Activated naive CD4-positive, alpha-beta T cell treated with anti-CD3 and anti-CD28 coated beads for 36 hours (primary cell): ENCODE measurements around the gene TXNDC16. TPM values are rescaled to one million over a fixed set of nuclear protein-coding genes. Genes with fewer than 3 reads are reported as not detected.

Experiments used
- CTCF ChIA-PET: fragments of 350-600 bp; sonication (Branson Sonifier 250); formaldehyde crosslinking; loops from one replicate; lab custom pipeline; 2021; ENCODE audit warnings: antibody characterized with exemption; lab: Charles Lee
- DNase-seq: peaks from one replicate; pipeline ENCODE4 v3.0.0-alpha.2; 2020
- H3K27ac Mint-ChIP-seq: one replicate; pipeline ENCODE4 v1.8.0; 2021; ENCODE audit warnings: mild to moderate bottlenecking, mixed read lengths
- H3K27me3 Mint-ChIP-seq: one replicate; pipeline ENCODE4 v1.8.0; 2021; ENCODE audit warnings: low read depth, mixed read lengths
- H3K36me3 Mint-ChIP-seq: one replicate; pipeline ENCODE4 v1.8.0; 2021; ENCODE audit warnings: low read depth, mixed read lengths
- H3K4me1 Mint-ChIP-seq: one replicate; pipeline ENCODE4 v1.8.0; 2021; ENCODE audit warnings: low read depth, mixed read lengths
- H3K4me3 Mint-ChIP-seq: one replicate; pipeline ENCODE4 v1.8.0; 2021; ENCODE audit warnings: mild to moderate bottlenecking, moderate library complexity, mixed read lengths
- H3K9me3 Mint-ChIP-seq: one replicate; pipeline ENCODE4 v1.8.0; 2021; ENCODE audit warnings: mixed read lengths
- intact Hi-C: fragments of 100-400 bp; cut with micrococcal nuclease; formaldehyde crosslinking; loops from one replicate; pipeline ENCODE4 v1.15.1; 2023
- total RNA-seq, 2 experiments: library from RNA; stranded (reverse); gene quantifications; one replicate each; pipeline ENCODE4 v1.2.3, GENCODE V29; 2021

The TXNDC16 gene
- total RNA-seq, 2 experiments from 2014 or later = 4.5 to 4.6 TPM

DNA sequence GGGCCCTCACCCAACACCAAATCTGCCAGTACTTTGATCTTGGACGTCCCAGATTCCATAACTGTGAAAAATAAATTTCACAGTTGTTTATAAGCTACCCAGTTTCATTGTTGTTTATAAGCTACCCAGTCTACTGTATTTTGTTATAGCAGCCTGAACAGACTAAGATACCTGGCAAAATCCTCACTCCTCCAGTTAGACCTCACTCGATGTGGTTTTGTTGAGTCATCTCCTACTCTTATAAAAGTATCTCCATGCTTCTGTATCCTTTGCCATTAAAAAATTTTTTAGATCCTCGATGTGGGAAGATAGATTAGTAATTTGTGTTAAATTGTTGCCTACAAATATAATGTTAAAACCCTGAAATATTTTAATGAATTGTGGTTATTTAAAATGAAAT, 16.0 kb downstream of the TXNDC16 start:
- Mint-ChIP-seq H3K9me3 (no peaks in the 10 kb centered on the region), H3K27ac (no peak overlapping the region), H3K36me3 (peaks cover 9% of the 10 kb centered on the region), H3K27me3 (no peaks in the 10 kb centered on the region), H3K4me3 (no peak overlapping the region), H3K4me1 (no peaks in the 10 kb centered on the region)
- CTCF ChIA-PET = interaction anchor here (0.6 to 1.6 kb wide), 3 partner anchors 16 to 155 kb away, joined by 3 to 5 read pairs (median 3); partner anchors contain the start of genes GPR137C and TXNDC16
- DNase-seq = no peak
- intact Hi-C loops = no loop called here

DNA sequence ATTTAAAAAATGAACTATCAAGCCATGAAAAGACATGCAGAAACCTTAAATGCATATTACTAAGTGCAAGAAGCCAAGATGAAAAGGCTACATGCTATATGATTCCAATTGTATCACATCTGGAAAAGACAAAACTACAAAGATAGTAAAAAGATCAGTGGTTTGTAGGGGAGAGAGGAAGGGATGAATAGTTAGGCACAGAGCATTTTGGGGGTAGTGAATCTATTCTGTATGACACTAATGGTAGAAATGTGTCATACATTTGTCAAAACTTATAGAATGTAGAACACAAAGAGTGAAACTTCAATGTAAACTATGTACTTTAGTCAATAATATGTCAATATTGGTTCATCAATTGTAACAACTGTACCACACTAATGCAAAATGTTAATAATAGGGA, 20.8 kb downstream of the TXNDC16 start:
- Mint-ChIP-seq H3K36me3 (peaks cover 7% of the 10 kb centered on the region), H3K9me3 (no peaks in the 10 kb centered on the region)
- DNase-seq = no peak

DNA sequence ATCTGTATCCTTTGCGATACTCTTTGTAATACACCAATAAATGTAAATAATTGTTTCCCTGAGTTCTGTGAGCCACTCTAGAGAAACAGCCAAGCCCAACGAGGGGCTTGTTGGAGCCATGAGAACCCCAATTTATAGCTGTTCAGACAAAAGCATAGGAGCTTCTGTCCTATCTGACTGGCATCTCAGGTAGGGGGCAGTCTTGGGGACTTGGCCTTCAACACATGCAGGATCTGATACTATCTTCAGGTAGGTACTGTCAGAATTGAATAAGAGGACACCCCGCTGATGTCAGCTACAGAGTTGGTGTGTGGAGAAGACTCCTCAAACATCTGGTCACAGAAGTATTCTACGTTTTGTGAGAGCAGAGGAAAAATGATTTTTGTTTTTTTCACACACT, 25.3 kb downstream of the TXNDC16 start:
- Mint-ChIP-seq H3K9me3 (no peaks in the 10 kb centered on the region), H3K4me1 (no peaks in the 10 kb centered on the region), H3K36me3 (no peaks in the 10 kb centered on the region), H3K27ac (no peak overlapping the region), H3K27me3 (no peaks in the 10 kb centered on the region), H3K4me3 (no peak overlapping the region)
- intact Hi-C loops = no loop called here
- CTCF ChIA-PET = interaction anchor here (1.0 to 1.3 kb wide), 3 partner anchors 24 to 227 kb away, joined by 3 read pairs; no protein-coding TSS in a partner anchor
- no peak for DNase-seq

More for the DNA sequence above, 20.8 kb downstream of the TXNDC16 start:
- intact Hi-C loops = no loop called here
- Mint-ChIP-seq H3K27me3 (no peaks in the 10 kb centered on the region), H3K4me3 (no peak overlapping the region), H3K4me1 (no peaks in the 10 kb centered on the region), H3K27ac (no peak overlapping the region)
- CTCF ChIA-PET = no interaction called here

DNA sequence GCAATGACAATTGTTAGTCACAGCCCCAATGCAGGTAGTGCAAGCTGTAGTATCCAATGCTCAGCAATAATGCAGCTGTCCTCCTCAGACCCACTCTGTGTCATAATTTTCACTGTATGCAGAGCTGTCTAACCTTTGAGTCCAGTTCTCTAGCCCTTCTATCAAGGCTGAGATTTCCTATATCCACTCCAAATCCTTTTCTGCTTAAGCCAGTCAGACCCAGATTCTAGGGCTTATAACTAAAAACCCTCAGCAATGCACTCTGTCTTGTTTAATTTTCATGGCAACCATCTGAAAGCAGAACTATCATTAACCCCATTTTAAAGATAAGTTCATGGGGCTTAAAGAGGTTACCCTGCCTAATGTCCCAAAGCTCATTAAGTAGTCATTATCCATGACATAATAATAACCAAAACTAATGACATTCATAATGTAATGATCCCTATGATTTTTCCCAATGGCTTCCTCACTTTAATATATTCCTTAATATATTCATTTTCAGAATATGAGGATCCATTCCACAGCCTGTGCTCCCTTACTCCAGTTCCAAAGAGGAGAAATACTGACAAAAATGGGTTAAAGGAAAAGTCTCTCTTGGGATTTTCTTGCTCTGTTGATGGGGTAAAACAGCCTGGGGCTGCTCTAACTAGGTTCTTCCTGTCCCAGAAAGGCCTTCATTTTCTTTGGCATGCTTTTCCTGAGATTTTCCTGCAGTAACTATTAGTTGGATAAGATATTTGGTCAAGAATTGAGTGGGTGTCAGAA, 29.5 kb downstream of the TXNDC16 start:
- DNase-seq = no peak
- H3K36me3 Mint-ChIP-seq = peaks cover 1% of the 10 kb centered on the region
- no peaks in the 10 kb centered on the region for H3K4me1 Mint-ChIP-seq
- intact Hi-C loops = no loop called here
- H3K27ac Mint-ChIP-seq = no peak overlapping the region
- H3K9me3 Mint-ChIP-seq = no peaks in the 10 kb centered on the region
- CTCF ChIA-PET = no interaction called here
- H3K27me3 Mint-ChIP-seq = no peaks in the 10 kb centered on the region
- no peak overlapping the region for H3K4me3 Mint-ChIP-seq

DNA sequence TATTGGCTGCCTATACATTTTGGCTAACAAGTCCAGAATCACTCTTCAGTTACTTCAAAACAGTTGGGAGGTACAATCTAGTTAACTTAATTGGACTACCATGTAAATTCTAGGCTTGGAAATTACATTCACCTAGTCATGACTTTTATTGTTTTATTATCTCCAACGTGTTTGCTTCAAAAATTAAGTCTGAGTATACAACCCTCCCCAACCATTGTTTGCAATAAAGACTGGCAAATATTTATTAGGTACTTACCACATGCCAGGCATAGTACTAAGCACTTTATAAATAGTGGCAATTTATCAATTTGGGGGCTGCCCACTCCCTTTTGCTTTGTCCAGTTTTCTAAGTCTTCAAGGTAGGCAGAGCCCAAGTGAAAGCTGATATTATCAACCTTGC, 30.3 kb downstream of the TXNDC16 start:
- H3K36me3 Mint-ChIP-seq = peaks cover 1% of the 10 kb centered on the region
- H3K27ac Mint-ChIP-seq = no peak overlapping the region
- no peak overlapping the region for H3K4me3 Mint-ChIP-seq
- no peak for DNase-seq
- intact Hi-C loops = no loop called here
- CTCF ChIA-PET = no interaction called here
- no peaks in the 10 kb centered on the region for H3K4me1 Mint-ChIP-seq
- no peaks in the 10 kb centered on the region for H3K9me3 Mint-ChIP-seq
- no peaks in the 10 kb centered on the region for H3K27me3 Mint-ChIP-seq

- no peaks in the 10 kb centered on the region for H3K9me3 Mint-ChIP-seq
- H3K27me3 Mint-ChIP-seq = no peaks in the 10 kb centered on the region
- H3K4me3 Mint-ChIP-seq = no peak overlapping the region
- CTCF ChIA-PET = no interaction called here
- peaks cover 1% of the 10 kb centered on the region for H3K36me3 Mint-ChIP-seq
- H3K27ac Mint-ChIP-seq = no peak overlapping the region
- no peaks in the 10 kb centered on the region for H3K4me1 Mint-ChIP-seq
- DNase-seq = no peak
- intact Hi-C loops = no loop called here
Measured at GRCh38 chr14:52514046-52514811, 38.1 kb downstream of the TXNDC16 start.

- Mint-ChIP-seq H3K27ac (no peak overlapping the region), H3K4me1 (no peaks in the 10 kb centered on the region), H3K9me3 (peaks cover under 1% of the 10 kb centered on the region), H3K27me3 (no peaks in the 10 kb centered on the region), H3K4me3 (no peak overlapping the region), H3K36me3 (peaks cover 9% of the 10 kb centered on the region)
- CTCF ChIA-PET = no interaction called here
- intact Hi-C loops = no loop called here
- DNase-seq = no peak
Measured at GRCh38 chr14:52513249-52513648, 39.1 kb downstream of the TXNDC16 start.

- H3K4me1 Mint-ChIP-seq = no peaks in the 10 kb centered on the region
- H3K36me3 Mint-ChIP-seq = peaks cover 42% of the 10 kb centered on the region
- H3K27ac Mint-ChIP-seq = no peak overlapping the region
- intact Hi-C loops = no loop called here
- H3K27me3 Mint-ChIP-seq = no peaks in the 10 kb centered on the region
- no peak overlapping the region for H3K4me3 Mint-ChIP-seq
- CTCF ChIA-PET = interaction anchor here (0.6 kb wide), 1 partner anchor 293 kb away, joined by 3 read pairs; no protein-coding TSS in a partner anchor
- DNase-seq = no peak
- H3K9me3 Mint-ChIP-seq = peaks cover 17% of the 10 kb centered on the region
Measured at GRCh38 chr14:52494444-52494843, 57.9 kb downstream of the TXNDC16 start.

DNA sequence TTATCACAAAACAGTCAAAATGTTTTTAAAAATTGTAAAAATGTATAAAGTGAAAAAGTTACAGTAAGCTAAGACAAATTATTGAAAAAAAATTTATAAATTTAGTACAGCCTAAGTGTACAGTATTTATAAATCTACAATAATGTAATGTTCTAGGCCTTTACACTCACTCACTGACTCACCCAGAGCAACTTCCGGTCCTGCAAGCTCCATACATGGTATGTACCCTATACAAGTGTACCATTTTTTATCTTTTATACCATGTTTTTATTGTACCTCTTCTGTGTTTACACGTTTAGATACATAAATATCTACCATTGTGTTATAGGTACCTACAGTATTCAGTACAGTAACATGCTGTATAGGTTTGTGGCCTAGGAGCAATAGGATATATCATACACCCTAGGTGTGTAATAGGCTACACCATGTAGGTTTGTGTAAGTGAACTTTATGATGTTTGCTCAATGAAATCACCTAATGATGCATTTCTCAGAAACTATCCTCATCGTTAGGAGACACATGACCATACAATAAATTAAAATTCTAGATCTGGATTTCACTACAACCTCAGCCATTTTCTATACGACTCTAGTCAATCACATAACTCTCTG, 66.8 kb downstream of the TXNDC16 start:
- no peaks in the 10 kb centered on the region for H3K9me3 Mint-ChIP-seq
- CTCF ChIA-PET = interaction anchor here (1.2 kb wide), 1 partner anchor 187 kb away, joined by 3 read pairs; no protein-coding TSS in a partner anchor
- intact Hi-C loops = no loop called here
- no peak overlapping the region for H3K4me3 Mint-ChIP-seq
- no peak for DNase-seq
- H3K27me3 Mint-ChIP-seq = no peaks in the 10 kb centered on the region
- H3K36me3 Mint-ChIP-seq = peaks cover 12% of the 10 kb centered on the region
- H3K4me1 Mint-ChIP-seq = no peaks in the 10 kb centered on the region
- no peak overlapping the region for H3K27ac Mint-ChIP-seq

DNA sequence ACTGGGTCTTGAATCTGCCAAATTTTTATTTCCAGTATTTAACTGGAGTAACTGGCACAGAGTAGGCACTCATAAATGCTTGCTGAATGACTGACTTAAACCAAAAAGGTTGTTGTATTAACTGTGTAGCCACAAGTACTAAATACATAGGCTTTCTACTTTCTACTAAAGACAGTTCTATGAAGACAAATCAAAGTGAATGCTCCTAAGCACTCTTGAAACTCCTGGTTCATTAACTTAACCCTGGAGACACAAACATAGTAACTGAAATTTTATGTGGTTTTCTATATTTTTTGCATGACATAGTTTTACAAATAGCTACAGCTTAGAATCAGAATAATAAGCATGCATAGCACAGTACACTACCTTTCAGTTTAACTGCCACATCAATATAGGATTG, 70.4 kb downstream of the TXNDC16 start:
- Mint-ChIP-seq H3K36me3 (peaks cover 26% of the 10 kb centered on the region), H3K9me3 (peaks cover 5% of the 10 kb centered on the region), H3K4me3 (no peak overlapping the region), H3K4me1 (peaks cover 4% of the 10 kb centered on the region), H3K27ac (no peak overlapping the region), H3K27me3 (no peaks in the 10 kb centered on the region)
- CTCF ChIA-PET = interaction anchor here (0.5 kb wide), 1 partner anchor 19 kb away, joined by 5 read pairs; no protein-coding TSS in a partner anchor
- no peak for DNase-seq
- intact Hi-C loops = no loop called here

- intact Hi-C loops = loop anchor here (1.0 to 10.0 kb wide), 4 partner anchors 71 to 834 kb away; no protein-coding TSS in a partner anchor
- no peak overlapping the region for H3K27ac Mint-ChIP-seq
- H3K4me3 Mint-ChIP-seq = no peak overlapping the region
- peaks cover 11% of the 10 kb centered on the region for H3K9me3 Mint-ChIP-seq
- no peak for DNase-seq
- peaks cover 24% of the 10 kb centered on the region for H3K36me3 Mint-ChIP-seq
- H3K4me1 Mint-ChIP-seq = peaks cover 4% of the 10 kb centered on the region
- H3K27me3 Mint-ChIP-seq = no peaks in the 10 kb centered on the region
- CTCF ChIA-PET = interaction anchor here (1.2 kb wide), 1 partner anchor 174 kb away, joined by 9 read pairs; no protein-coding TSS in a partner anchor
Measured at GRCh38 chr14:52473557-52473956, 78.7 kb downstream of the TXNDC16 start.

DNA sequence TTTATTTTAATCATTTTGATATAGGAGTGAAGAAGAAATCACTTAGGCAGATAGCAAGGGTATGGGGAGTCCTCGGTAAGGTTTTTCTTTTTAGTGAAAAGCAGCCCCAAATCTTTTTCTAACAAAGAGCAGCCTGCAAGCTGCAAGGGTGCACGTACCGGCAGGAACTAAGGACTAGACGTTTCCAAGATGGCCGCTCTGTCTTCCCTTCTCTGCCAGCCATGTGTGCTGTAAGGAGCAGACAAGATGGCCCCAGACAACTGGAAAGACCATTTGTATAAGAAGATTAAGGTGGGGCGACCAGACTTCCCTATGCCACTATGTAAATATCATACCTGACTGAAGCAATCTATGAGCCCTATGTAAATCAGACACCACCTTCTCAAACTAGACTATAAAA, 79.6 kb downstream of the TXNDC16 start:
- H3K4me1 Mint-ChIP-seq = peaks cover 3% of the 10 kb centered on the region
- DNase-seq = no peak
- no peaks in the 10 kb centered on the region for H3K27me3 Mint-ChIP-seq
- no peak overlapping the region for H3K27ac Mint-ChIP-seq
- intact Hi-C loops = loop anchor here (1.0 to 10.0 kb wide), 4 partner anchors 70 to 835 kb away; no protein-coding TSS in a partner anchor
- peaks cover 11% of the 10 kb centered on the region for H3K9me3 Mint-ChIP-seq
- H3K36me3 Mint-ChIP-seq = peaks cover 20% of the 10 kb centered on the region
- CTCF ChIA-PET = interaction anchor here (1.2 kb wide), 1 partner anchor 173 kb away, joined by 9 read pairs; no protein-coding TSS in a partner anchor
- no peak overlapping the region for H3K4me3 Mint-ChIP-seq
